H1 (cell line): Measurements from ENCODE around the gene SPOCK3. TPM values are rescaled to one million over a fixed set of nuclear protein-coding genes. Genes with fewer than 3 reads are reported as not detected.

Source experiments
- CTCF ChIA-PET: fragments of 300-600 bp; sonication (Branson Sonifier 250); formaldehyde crosslinking; loops from one replicate; lab custom pipeline; 2021; ENCODE audit not compliant: partially characterized antibody; lab: Charles Lee
- POLR2A ChIA-PET: fragments of 300-600 bp; sonication (Branson Sonifier 250); formaldehyde crosslinking; loops from one replicate; lab custom pipeline; 2021; ENCODE audit warnings: inconsistent platforms; ENCODE audit not compliant: partially characterized antibody; lab: Charles Lee
- DNase-seq, 2 experiments: peaks; one replicate each; pipeline versions ENCODE4 v3.0.0 to v3.0.0-alpha.2; 2010 to 2022; ENCODE audit warnings: low spot score in 2 of 2, low read depth in 1 of 2, mixed read lengths in 1 of 2
- FAIRE-seq: peaks from 2 replicates; lab custom pipeline; 2011; peaks lifted over from hg19 to GRCh38; lab: Jason Lieb, UNC
- H2AFZ ChIP-seq: 2 replicates; pipeline ENCODE4 v1.8.1; 2012; ENCODE audit warnings: low read length, inconsistent platforms
- H2AK5ac ChIP-seq: 2 replicates; pipeline ENCODE4 v1.6.1; 2013; ENCODE audit warnings: low read depth, low read length
- H2BK120ac ChIP-seq: replicated peaks from 2 replicates; pipeline ENCODE3; 2013; ENCODE audit warnings: low read depth, low read length, inconsistent platforms
- H2BK12ac ChIP-seq: 2 replicates; pipeline ENCODE4 v1.6.1; 2013; ENCODE audit warnings: low read depth, low read length
- H2BK15ac ChIP-seq: 2 replicates; pipeline ENCODE4 v1.6.1; 2013; ENCODE audit warnings: low read length
- H2BK20ac ChIP-seq: 2 replicates; pipeline ENCODE4 v1.6.1; 2013; ENCODE audit warnings: low read length
- H2BK5ac ChIP-seq: 2 replicates; pipeline ENCODE4 v1.6.1; 2013; ENCODE audit warnings: low read depth, low read length
- H3K14ac ChIP-seq: 2 replicates; pipeline ENCODE4 v1.6.1; 2013; ENCODE audit warnings: inconsistent platforms; ENCODE audit not compliant: insufficient read length
- H3K18ac ChIP-seq: 2 replicates; pipeline ENCODE4 v1.6.1; 2013; ENCODE audit warnings: low read length; ENCODE audit errors: extremely low read depth
- H3K23ac ChIP-seq: 2 replicates; pipeline ENCODE4 v1.6.1; 2013; ENCODE audit warnings: inconsistent platforms; ENCODE audit not compliant: insufficient read length
- H3K23me2 ChIP-seq: 2 replicates; pipeline ENCODE4 v1.6.1; 2013; ENCODE audit warnings: low read depth, low read length
- H3K27ac ChIP-seq: 2 replicates; pipeline ENCODE4 v1.6.1; 2011; ENCODE audit warnings: low read depth, low read length, inconsistent platforms
- H3K27me3 ChIP-seq, 4 experiments: replicated peaks in 1 of 4; 1 replicate in 1 of 4; 2 replicates in 3 of 4; pipeline versions ENCODE4 v1.6.1 to v1.8.1; 2011 to 2013; ENCODE audit warnings: low read length in 3 of 4, mild to moderate bottlenecking in 3 of 4, inconsistent platforms in 2 of 4, mixed read lengths in 2 of 4, moderate library complexity in 1 of 4; ENCODE audit not compliant: control insufficient read depth in 3 of 4, insufficient read depth in 3 of 4; ENCODE audit errors: extremely low read depth in 1 of 4
- H3K36me3 ChIP-seq, 4 experiments: 2 replicates each; pipeline versions ENCODE4 v1.6.1 to v1.8.1; 2011 to 2013; ENCODE audit warnings: mild to moderate bottlenecking in 4 of 4, low read length in 3 of 4, moderate library complexity in 2 of 4, control low read depth in 1 of 4, inconsistent platforms in 1 of 4; ENCODE audit not compliant: insufficient read depth in 4 of 4, control insufficient read depth in 2 of 4
- H3K4ac ChIP-seq: replicated peaks from 2 replicates; pipeline ENCODE3; 2013; ENCODE audit warnings: low read length, low read depth, mixed read lengths, inconsistent platforms; ENCODE audit not compliant: insufficient read length
- H3K4me1 ChIP-seq, 4 experiments: replicated peaks in 1 of 4; 1 replicate in 1 of 4; 2 replicates in 3 of 4; pipeline versions ENCODE4 v1.6.1 to v1.8.1; 2011 to 2013; ENCODE audit warnings: low read length in 3 of 4, inconsistent platforms in 2 of 4, mixed read lengths in 1 of 4; ENCODE audit not compliant: insufficient read depth in 4 of 4, control insufficient read depth in 3 of 4
- H3K4me2 ChIP-seq, 2 experiments: 2 replicates each; pipeline versions ENCODE4 v1.6.1 to v1.8.1; 2011 to 2013; ENCODE audit warnings: low read depth in 2 of 2, low read length in 2 of 2, control low read depth in 1 of 2, inconsistent platforms in 1 of 2, mild to moderate bottlenecking in 1 of 2; ENCODE audit not compliant: insufficient read depth in 1 of 2
- H3K4me3 ChIP-seq, 4 experiments: fragments of 200-600, 300-600 bp in 1 of 4; sonication (generic), shearing (Covaris generic), sonication (Bioruptor Twin) in 1 of 4; 2 replicates each; pipeline versions ENCODE4 v1.5.1 to v1.8.1; 2011 to 2016; ENCODE audit warnings: low read length in 4 of 4, low read depth in 3 of 4, control low read depth in 2 of 4, inconsistent platforms in 2 of 4, mild to moderate bottlenecking in 2 of 4, mixed read lengths in 1 of 4, moderate library complexity in 1 of 4; ENCODE audit not compliant: insufficient read depth in 2 of 4; ENCODE audit errors: extremely low read depth in 1 of 4
- H3K56ac ChIP-seq: replicated peaks from 2 replicates; pipeline ENCODE3; 2013; ENCODE audit warnings: low read depth, mild to moderate bottlenecking, mixed read lengths, low read length, inconsistent platforms; ENCODE audit not compliant: insufficient read length
- H3K79me1 ChIP-seq: 2 replicates; pipeline ENCODE4 v1.6.1; 2013; ENCODE audit warnings: low read depth, low read length, control low read depth
- H3K79me2 ChIP-seq, 2 experiments: 2 replicates each; pipeline versions ENCODE4 v1.6.1 to v1.8.1; 2012 to 2013; ENCODE audit warnings: low read length in 2 of 2, mild to moderate bottlenecking in 2 of 2, inconsistent platforms in 1 of 2; ENCODE audit not compliant: insufficient read depth in 2 of 2, control insufficient read depth in 1 of 2
- H3K9ac ChIP-seq, 4 experiments: replicated peaks in 1 of 4; 1 replicate in 1 of 4; 2 replicates in 3 of 4; pipeline versions ENCODE4 v1.6.1 to v1.8.1; 2011 to 2013; ENCODE audit warnings: low read depth in 3 of 4, low read length in 3 of 4, control low read depth in 2 of 4, mild to moderate bottlenecking in 2 of 4, moderate library complexity in 2 of 4, inconsistent platforms in 1 of 4; ENCODE audit errors: extremely low read depth in 1 of 4
- H3K9me3 ChIP-seq, 2 experiments: 2 replicates each; pipeline versions ENCODE4 v1.6.1 to v1.8.1; 2012 to 2013; ENCODE audit warnings: mild to moderate bottlenecking in 2 of 2, moderate library complexity in 2 of 2, control low read depth in 1 of 2, inconsistent platforms in 1 of 2, low read depth in 1 of 2, low read length in 1 of 2, mixed read lengths in 1 of 2; ENCODE audit not compliant: insufficient read depth in 2 of 2
- H4K20me1 ChIP-seq, 2 experiments: replicated peaks in 1 of 2; 2 replicates each; pipeline versions ENCODE3 to v1.8.1; 2011 to 2013; ENCODE audit warnings: inconsistent platforms in 2 of 2, low read length in 2 of 2, mild to moderate bottlenecking in 1 of 2; ENCODE audit not compliant: insufficient read depth in 2 of 2, control insufficient read depth in 1 of 2
- H4K5ac ChIP-seq: 2 replicates; pipeline ENCODE4 v1.6.1; 2013; ENCODE audit warnings: low read length, low read depth, mixed read lengths, inconsistent platforms; ENCODE audit not compliant: insufficient read length
- H4K8ac ChIP-seq: 2 replicates; pipeline ENCODE4 v1.8.0; 2013; ENCODE audit warnings: mild to moderate bottlenecking, moderate library complexity, low read length, inconsistent platforms; ENCODE audit not compliant: insufficient read depth; ENCODE audit errors: extremely low read depth
- H4K91ac ChIP-seq: replicated peaks from 2 replicates; pipeline ENCODE3; 2013; ENCODE audit warnings: low read length, mixed read lengths, inconsistent platforms; ENCODE audit not compliant: insufficient read length
- BACH1 ChIP-seq: IDR thresholded peaks from 2 replicates; pipeline ENCODE4 v1.6.1; 2012; ENCODE audit warnings: low read length, improper control_type of control experiment
- BRCA1 ChIP-seq: IDR thresholded peaks from 2 replicates; pipeline ENCODE4 v1.6.1; 2012; ENCODE audit warnings: low read depth, low read length, improper control_type of control experiment
- CREB1 ChIP-seq: IDR thresholded peaks from 2 replicates; pipeline ENCODE4 v1.6.1; 2012; ENCODE audit warnings: inconsistent platforms
- CTBP2 ChIP-seq: IDR thresholded peaks from 2 replicates; pipeline ENCODE4 v1.7.0; 2011; ENCODE audit warnings: borderline replicate concordance, mild to moderate bottlenecking, moderate library complexity, mixed read lengths, low read length; ENCODE audit not compliant: insufficient read depth, insufficient read length
- EP300 ChIP-seq, 2 experiments: IDR thresholded peaks; 1 replicate in 1 of 2; 2 replicates in 1 of 2; pipeline ENCODE4 v1.6.1; 2011 to 2012; ENCODE audit warnings: low read depth in 2 of 2, low read length in 2 of 2, mild to moderate bottlenecking in 2 of 2, borderline replicate concordance in 1 of 2, inconsistent platforms in 1 of 2, moderate library complexity in 1 of 2
- FOSL1 ChIP-seq: IDR thresholded peaks from 2 replicates; pipeline ENCODE4 v1.6.1; 2011; ENCODE audit warnings: mild to moderate bottlenecking, low read depth, low read length, moderate library complexity; ENCODE audit not compliant: insufficient read depth
- HDAC2 ChIP-seq, 2 experiments: fragments of 300-600 bp in 1 of 2; sonication (generic) in 1 of 2; IDR thresholded peaks; 2 replicates each; pipeline ENCODE4 v1.6.1; 2011 to 2012; ENCODE audit warnings: low read depth in 2 of 2, low read length in 2 of 2, mild to moderate bottlenecking in 2 of 2, moderate library complexity in 2 of 2, borderline replicate concordance in 1 of 2, inconsistent platforms in 1 of 2
- KDM4A ChIP-seq: IDR thresholded peaks from one replicate; pipeline ENCODE4 v1.7.1; 2012; ENCODE audit warnings: low read depth, mild to moderate bottlenecking, moderate library complexity, low read length, inconsistent platforms; ENCODE audit not compliant: severe bottlenecking
- RAD21 ChIP-seq, 2 experiments: IDR thresholded peaks in 1 of 2; conservative IDR thresholded peaks in 1 of 2; 2 replicates each; pipeline ENCODE4 v1.6.1; 2011; ENCODE audit warnings: low read depth in 2 of 2, low read length in 2 of 2, improper control_type of control experiment in 1 of 2, inconsistent platforms in 1 of 2, mild to moderate bottlenecking in 1 of 2, moderate library complexity in 1 of 2
- SIRT6 ChIP-seq: IDR thresholded peaks from one replicate; pipeline ENCODE4 v1.7.1; 2012; ENCODE audit warnings: low read length, inconsistent platforms
- SIX5 ChIP-seq: IDR thresholded peaks from 2 replicates; pipeline ENCODE4 v1.6.1; 2011; ENCODE audit warnings: mild to moderate bottlenecking, low read depth, low read length
- SP4 ChIP-seq: IDR thresholded peaks from 2 replicates; pipeline ENCODE4 v1.6.1; 2012; ENCODE audit warnings: low read length, inconsistent platforms
- SRF ChIP-seq: IDR thresholded peaks from 2 replicates; pipeline ENCODE4 v1.6.1; 2011; ENCODE audit warnings: mild to moderate bottlenecking, low read depth, low read length, moderate library complexity
- TAF1 ChIP-seq: IDR thresholded peaks from 2 replicates; pipeline ENCODE4 v1.6.1; 2011; ENCODE audit warnings: mild to moderate bottlenecking, low read depth, low read length
- TCF12 ChIP-seq: IDR thresholded peaks from 2 replicates; pipeline ENCODE4 v1.6.1; 2011; ENCODE audit warnings: low read depth, mild to moderate bottlenecking, low read length
- WGBS, 2 experiments: shearing (Covaris generic) in 1 of 2; methylation state at CpG; one replicate each; pipeline versions ENCODE4 v1.1.6 to v1.1.7; 2013 to 2015; ENCODE audit warnings: low lambda C conversion rate in 2 of 2, mixed read lengths in 2 of 2, inconsistent platforms in 1 of 2, low coverage in 1 of 2, missing lambda C conversion rate in 1 of 2; ENCODE audit not compliant: insufficient replicate concordance in 2 of 2, insufficient coverage in 1 of 2, insufficient read length in 1 of 2; ENCODE audit errors: extremely low coverage in 1 of 2, missing lambda C conversion rate in 1 of 2; 5-methylcytosine and 5-hydroxymethylcytosine counted together
- polyA plus RNA-seq, 7 experiments: library from polyadenylated mRNA; depleted of rRNA in 3 of 7; stranded (reverse) in 5 of 7; unstranded in 2 of 7; fragments of >200 nt in 5 of 7; fragments of 200-250 nt in 2 of 7; gene quantifications; 1 replicate in 5 of 7; 2 replicates in 1 of 7; 4 replicates in 1 of 7; pipeline versions ENCODE4 v1.2.1 to v1.2.3, GENCODE V29; 2011 to 2013; ENCODE audit warnings: missing spikeins in 2 of 7, mixed read lengths in 2 of 7
- total RNA-seq: library from RNA; stranded (reverse); fragmentation: NEBNext Ultra II Directional; extraction: Animal tissue kit (Norgen Biotek cat#: 25700); gene quantifications from 2 replicates; pipeline ENCODE4 v1.2.1, GENCODE V29; 2021

The SPOCK3 gene
- total and polyA plus RNA-seq, 2 of the 8 experiments (the other 6 are each of a cell fraction or from before 2014, with no cell fraction given) = 0.14 to 0.60 TPM

GRCh38 chr4:166822386-166822785 is 411.9 kb downstream of the SPOCK3 start:
- H2BK120ac ChIP-seq = no peak overlapping the region
- no peak overlapping the region for H2AFZ ChIP-seq
- H3K36me3 ChIP-seq = no peaks in the 10 kb centered on the region
- H3K79me1 ChIP-seq = no peaks in the 10 kb centered on the region
- FAIRE-seq (no peak), DNase-seq (no peak)
- H3K9ac ChIP-seq = no peak overlapping the region
- H3K4me1 ChIP-seq = no peaks in the 10 kb centered on the region
- no peak overlapping the region for H3K18ac ChIP-seq
- H3K14ac ChIP-seq = no peak overlapping the region
- WGBS, 2 experiments = 94% methylated on average over 4 of the region's 4 CpGs; no CpG with 5 or more reads in 1 of the 2 experiments
- H3K56ac ChIP-seq = no peak overlapping the region
- H3K4ac ChIP-seq = no peak overlapping the region
- ChIA-PET CTCF (interaction anchor here (0.6 kb wide), 2 partner anchors 10 to 67 kb away, joined by 3 to 4 read pairs; no protein-coding TSS in a partner anchor), POLR2A (no interaction called here)
- no peak overlapping the region for H2BK5ac ChIP-seq
- H3K79me2 ChIP-seq = no peaks in the 10 kb centered on the region
- H4K8ac ChIP-seq = no peak overlapping the region
- no peak overlapping the region for H3K27ac ChIP-seq
- H3K23me2 ChIP-seq = no peaks in the 10 kb centered on the region
- H3K9me3 ChIP-seq = no peaks in the 10 kb centered on the region
- no peak overlapping the region for H2AK5ac ChIP-seq
- no peak overlapping the region for H4K91ac ChIP-seq
- H4K20me1 ChIP-seq = no peaks in the 10 kb centered on the region
- H2BK12ac ChIP-seq = no peak overlapping the region
- no peaks in the 10 kb centered on the region for H3K27me3 ChIP-seq
- H3K23ac ChIP-seq = no peak overlapping the region
- H2BK20ac ChIP-seq = no peak overlapping the region
- no peak overlapping the region for H2BK15ac ChIP-seq
- H4K5ac ChIP-seq = no peak overlapping the region
- H3K4me3 ChIP-seq = no peak overlapping the region
- H3K4me2 ChIP-seq = no peak overlapping the region
- TF ChIP-seq SRF = no peak
- no peak for TF ChIP-seq SIRT6
- TF ChIP-seq SP4 = no peak
- TF ChIP-seq HDAC2 (IDR thresholded peaks at IDR 0.05; ENCODE audit: borderline replicate concordance in 1 of 2, low read depth in 2 of 2, low read length in 2 of 2) = no peak
- no peak for TF ChIP-seq CREB1
- no peak for TF ChIP-seq SIX5
- TF ChIP-seq CTBP2 = no peak
- TF ChIP-seq TCF12 = no peak
- no peak for TF ChIP-seq FOSL1
- TF ChIP-seq KDM4A = no peak
- no peak for TF ChIP-seq TAF1
- no peak for TF ChIP-seq EP300 (IDR thresholded peaks at IDR 0.05; ENCODE audit: borderline replicate concordance in 1 of 2, low read depth in 2 of 2, low read length in 2 of 2)
- no peak for TF ChIP-seq BRCA1
- no peak for TF ChIP-seq RAD21 (IDR thresholded peaks at IDR 0.05 in 1 of 2, conservative IDR thresholded peaks at IDR 0.05 in 1 of 2; ENCODE audit: low read depth in 2 of 2, low read length in 2 of 2)
- TF ChIP-seq BACH1 = no peak
